ENCODE measurements around the gene MAST4. TPM values are rescaled to one million over a fixed set of nuclear protein-coding genes. Genes with fewer than 3 reads are reported as not detected.

The MAST4 gene
- total and polyA plus RNA-seq, 2 donors (not counting 1 experiment from before 2014, with no cell fraction given), result 7.0 to 15.2 TPM

GRCh38 chr5:67193439-67193807 is 597.2 kb downstream of the MAST4 start:
- Histone ChIP-seq H3K27ac (ENCODE audit: insufficient read depth, low read length) (no peak overlapping the region), H2AFZ (ENCODE audit: low read length) (peak overlapping the region; percentile 61), H3K4me1 (ENCODE audit: control insufficient read depth, extremely low read depth, insufficient read depth, low read length) (no peaks in the 10 kb centered on the region), H3K4me3 (replicated peaks in 1 of 4; ENCODE audit: control extremely low read depth in 1 of 4, insufficient read depth in 1 of 4, low read depth in 3 of 4, low read length in 4 of 4) (no peak overlapping the region), H3K36me3 (ENCODE audit: control insufficient read depth, insufficient read depth, low read length) (no peaks in the 10 kb centered on the region), H4K20me1 (ENCODE audit: control insufficient read depth, extremely low read depth, insufficient read depth, low read length) (no peaks in the 10 kb centered on the region), H3K4me2 (ENCODE audit: extremely low read depth, insufficient read depth, low read length) (no peak overlapping the region), H3K9me3 (ENCODE audit: control insufficient read depth, insufficient read depth, low read depth, low read length) (no peaks in the 10 kb centered on the region), H3K79me2 (ENCODE audit: control insufficient read depth, insufficient read depth, low read length) (no peaks in the 10 kb centered on the region), H3K9ac (ENCODE audit: insufficient read depth, low read length) (no peak overlapping the region), H3K27me3 (ENCODE audit: control insufficient read depth, insufficient read depth, low read length) (no peaks in the 10 kb centered on the region)
- no peak for DNase-seq (ENCODE audit: low read depth in 2 of 2)
- no peak for TF ChIP-seq EZH2 (IDR thresholded peaks at IDR 0.05; ENCODE audit: low read length, missing control alignments)
- TF ChIP-seq, protein P1, sequence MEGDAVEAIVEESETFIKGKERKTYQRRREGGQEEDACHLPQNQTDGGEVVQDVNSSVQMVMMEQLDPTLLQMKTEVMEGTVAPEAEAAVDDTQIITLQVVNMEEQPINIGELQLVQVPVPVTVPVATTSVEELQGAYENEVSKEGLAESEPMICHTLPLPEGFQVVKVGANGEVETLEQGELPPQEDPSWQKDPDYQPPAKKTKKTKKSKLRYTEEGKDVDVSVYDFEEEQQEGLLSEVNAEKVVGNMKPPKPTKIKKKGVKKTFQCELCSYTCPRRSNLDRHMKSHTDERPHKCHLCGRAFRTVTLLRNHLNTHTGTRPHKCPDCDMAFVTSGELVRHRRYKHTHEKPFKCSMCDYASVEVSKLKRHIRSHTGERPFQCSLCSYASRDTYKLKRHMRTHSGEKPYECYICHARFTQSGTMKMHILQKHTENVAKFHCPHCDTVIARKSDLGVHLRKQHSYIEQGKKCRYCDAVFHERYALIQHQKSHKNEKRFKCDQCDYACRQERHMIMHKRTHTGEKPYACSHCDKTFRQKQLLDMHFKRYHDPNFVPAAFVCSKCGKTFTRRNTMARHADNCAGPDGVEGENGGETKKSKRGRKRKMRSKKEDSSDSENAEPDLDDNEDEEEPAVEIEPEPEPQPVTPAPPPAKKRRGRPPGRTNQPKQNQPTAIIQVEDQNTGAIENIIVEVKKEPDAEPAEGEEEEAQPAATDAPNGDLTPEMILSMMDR (conservative IDR thresholded peaks at IDR 0.05 in 1 of 2, IDR thresholded peaks at IDR 0.05 in 1 of 2; ENCODE audit: low read depth in 1 of 2, low read length in 2 of 2), result no peak

GRCh38 chr5:67194166-67194565 is 598.0 kb downstream of the MAST4 start:
- Histone ChIP-seq H3K36me3 (ENCODE audit: control insufficient read depth, insufficient read depth, low read length) (no peaks in the 10 kb centered on the region), H4K20me1 (ENCODE audit: control insufficient read depth, extremely low read depth, insufficient read depth, low read length) (no peaks in the 10 kb centered on the region), H3K27me3 (ENCODE audit: control insufficient read depth, insufficient read depth, low read length) (no peaks in the 10 kb centered on the region), H3K79me2 (ENCODE audit: control insufficient read depth, insufficient read depth, low read length) (no peaks in the 10 kb centered on the region), H2AFZ (ENCODE audit: low read length) (no peak overlapping the region), H3K4me1 (ENCODE audit: control insufficient read depth, extremely low read depth, insufficient read depth, low read length) (no peaks in the 10 kb centered on the region), H3K9ac (ENCODE audit: insufficient read depth, low read length) (no peak overlapping the region), H3K4me3 (replicated peaks in 1 of 4; ENCODE audit: control extremely low read depth in 1 of 4, insufficient read depth in 1 of 4, low read depth in 3 of 4, low read length in 4 of 4) (no peak overlapping the region), H3K4me2 (ENCODE audit: extremely low read depth, insufficient read depth, low read length) (no peak overlapping the region), H3K27ac (ENCODE audit: insufficient read depth, low read length) (no peak overlapping the region), H3K9me3 (ENCODE audit: control insufficient read depth, insufficient read depth, low read depth, low read length) (no peaks in the 10 kb centered on the region)
- DNase-seq (ENCODE audit: low read depth in 2 of 2), result no peak
- TF ChIP-seq EZH2 (IDR thresholded peaks at IDR 0.05; ENCODE audit: low read length, missing control alignments), result no peak
- TF ChIP-seq, protein P1 (conservative IDR thresholded peaks at IDR 0.05 in 1 of 2, IDR thresholded peaks at IDR 0.05 in 1 of 2; ENCODE audit: low read depth in 1 of 2, low read length in 2 of 2), result no peak

DNA sequence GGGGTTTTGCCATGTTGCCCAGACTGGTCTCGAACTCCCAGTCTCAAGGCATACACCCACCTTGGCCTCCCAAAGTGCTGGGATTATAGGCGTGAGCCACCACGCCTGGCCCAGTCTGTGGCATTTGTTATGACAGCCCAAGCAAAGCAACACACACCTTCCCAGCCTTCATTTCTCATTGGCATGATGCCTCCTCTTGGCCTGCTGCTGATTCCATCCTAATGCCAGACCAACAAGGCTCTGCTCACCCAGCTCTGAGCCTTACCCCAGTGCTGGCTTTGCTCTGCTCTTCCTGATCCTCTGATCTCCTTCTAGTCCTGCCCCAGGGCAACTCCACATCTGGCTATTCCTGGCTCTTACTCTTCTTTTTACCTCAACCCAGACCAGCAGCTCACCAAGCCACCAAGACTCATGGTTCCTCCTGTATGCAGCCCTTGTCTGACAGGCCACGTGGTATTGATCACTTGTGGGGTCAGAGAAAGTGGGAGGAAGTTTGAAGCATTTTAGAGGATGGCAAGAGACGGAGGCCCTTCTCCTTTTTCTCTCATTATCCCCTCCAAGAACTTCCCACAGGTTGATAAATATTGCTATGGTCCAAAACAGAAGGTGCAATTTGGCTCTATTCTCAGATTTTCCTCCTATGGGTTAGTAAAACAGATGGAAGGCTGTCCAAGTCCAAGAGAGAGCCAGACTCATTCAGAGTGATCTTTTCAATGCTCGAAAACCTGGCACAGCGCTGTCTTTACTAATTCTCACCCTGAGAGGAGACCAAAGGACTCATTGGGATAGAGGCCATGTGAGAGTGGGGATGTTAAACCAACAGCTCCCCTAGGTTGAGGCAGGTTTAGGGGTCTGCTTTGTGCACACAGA is 599.4 kb downstream of the MAST4 start:
- Histone ChIP-seq H2AFZ (ENCODE audit: low read length) (no peak overlapping the region), H3K36me3 (ENCODE audit: control insufficient read depth, insufficient read depth, low read length) (no peaks in the 10 kb centered on the region), H3K4me2 (ENCODE audit: extremely low read depth, insufficient read depth, low read length) (no peak overlapping the region), H3K9ac (ENCODE audit: insufficient read depth, low read length) (no peak overlapping the region), H4K20me1 (ENCODE audit: control insufficient read depth, extremely low read depth, insufficient read depth, low read length) (no peaks in the 10 kb centered on the region), H3K4me1 (ENCODE audit: control insufficient read depth, extremely low read depth, insufficient read depth, low read length) (no peaks in the 10 kb centered on the region), H3K79me2 (ENCODE audit: control insufficient read depth, insufficient read depth, low read length) (no peaks in the 10 kb centered on the region), H3K9me3 (ENCODE audit: control insufficient read depth, insufficient read depth, low read depth, low read length) (no peaks in the 10 kb centered on the region), H3K27me3 (ENCODE audit: control insufficient read depth, insufficient read depth, low read length) (no peaks in the 10 kb centered on the region), H3K4me3 (replicated peaks in 1 of 4; ENCODE audit: control extremely low read depth in 1 of 4, insufficient read depth in 1 of 4, low read depth in 3 of 4, low read length in 4 of 4) (no peak overlapping the region), H3K27ac (ENCODE audit: insufficient read depth, low read length) (no peak overlapping the region)
- TF ChIP-seq, protein P1 (conservative IDR thresholded peaks at IDR 0.05 in 1 of 2, IDR thresholded peaks at IDR 0.05 in 1 of 2; ENCODE audit: low read depth in 1 of 2, low read length in 2 of 2), result no peak
- TF ChIP-seq EZH2 (IDR thresholded peaks at IDR 0.05; ENCODE audit: low read length, missing control alignments), result no peak
- no peak for DNase-seq (ENCODE audit: low read depth in 2 of 2)

All from fibroblast of lung (primary cell).